PFSK-1 (cell line): ENCODE measurements around the gene ITGB1.

Experiments used
- FOXP2 ChIP-seq: optimal IDR thresholded peaks from 2 replicates; pipeline ENCODE3; 2011; ENCODE audit warnings: borderline replicate concordance, control low read depth, inconsistent platforms; ENCODE audit not compliant: insufficient read depth; ENCODE audit errors: extremely low read length, extremely low read depth
- POLR2AphosphoS5 ChIP-seq: IDR thresholded peaks from 2 replicates; pipeline ENCODE4 v1.6.1; 2012; ENCODE audit warnings: low read depth, mild to moderate bottlenecking, control low read depth, low read length, moderate library complexity
- SIN3A ChIP-seq: IDR thresholded peaks from 2 replicates; pipeline ENCODE4 v1.6.1; 2012; ENCODE audit warnings: mild to moderate bottlenecking, low read length, moderate library complexity, borderline replicate concordance; ENCODE audit not compliant: insufficient read depth
- TAF1 ChIP-seq: IDR thresholded peaks from 2 replicates; pipeline ENCODE4 v1.6.1; 2012; ENCODE audit warnings: low read length, control low read depth, borderline replicate concordance; ENCODE audit not compliant: insufficient read depth
- TF ChIP-seq, protein P1 (sequence below), 2 experiments: IDR thresholded peaks; 2 replicates each; pipeline versions ENCODE4 v1.6.1 to v1.8.0; 2011 to 2012; ENCODE audit warnings: low read depth in 2 of 2, low read length in 2 of 2, control low read depth in 1 of 2, inconsistent platforms in 1 of 2, mild to moderate bottlenecking in 1 of 2, moderate library complexity in 1 of 2; ENCODE audit not compliant: insufficient read depth in 1 of 2

ITGB1 gene

DNA sequence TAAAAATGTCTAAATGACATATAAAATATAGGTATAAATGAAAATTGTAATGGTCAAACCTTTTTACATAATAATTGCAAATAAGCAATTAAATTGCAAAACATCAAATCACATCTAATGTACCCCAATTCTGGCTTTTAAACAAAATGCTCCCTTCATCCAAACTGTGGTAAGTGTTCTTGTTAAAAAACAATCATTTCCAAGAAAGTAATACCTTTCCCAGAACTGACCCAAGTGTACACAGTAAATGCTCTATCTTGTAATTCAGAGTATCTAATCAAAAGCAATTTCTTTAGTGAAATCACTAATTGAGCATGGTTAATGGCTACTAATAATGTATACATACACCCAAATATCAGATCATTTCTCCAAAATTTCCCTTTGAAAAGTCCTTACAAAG is 28.0 kb downstream of the ITGB1 start:
- TF ChIP-seq, protein P1, sequence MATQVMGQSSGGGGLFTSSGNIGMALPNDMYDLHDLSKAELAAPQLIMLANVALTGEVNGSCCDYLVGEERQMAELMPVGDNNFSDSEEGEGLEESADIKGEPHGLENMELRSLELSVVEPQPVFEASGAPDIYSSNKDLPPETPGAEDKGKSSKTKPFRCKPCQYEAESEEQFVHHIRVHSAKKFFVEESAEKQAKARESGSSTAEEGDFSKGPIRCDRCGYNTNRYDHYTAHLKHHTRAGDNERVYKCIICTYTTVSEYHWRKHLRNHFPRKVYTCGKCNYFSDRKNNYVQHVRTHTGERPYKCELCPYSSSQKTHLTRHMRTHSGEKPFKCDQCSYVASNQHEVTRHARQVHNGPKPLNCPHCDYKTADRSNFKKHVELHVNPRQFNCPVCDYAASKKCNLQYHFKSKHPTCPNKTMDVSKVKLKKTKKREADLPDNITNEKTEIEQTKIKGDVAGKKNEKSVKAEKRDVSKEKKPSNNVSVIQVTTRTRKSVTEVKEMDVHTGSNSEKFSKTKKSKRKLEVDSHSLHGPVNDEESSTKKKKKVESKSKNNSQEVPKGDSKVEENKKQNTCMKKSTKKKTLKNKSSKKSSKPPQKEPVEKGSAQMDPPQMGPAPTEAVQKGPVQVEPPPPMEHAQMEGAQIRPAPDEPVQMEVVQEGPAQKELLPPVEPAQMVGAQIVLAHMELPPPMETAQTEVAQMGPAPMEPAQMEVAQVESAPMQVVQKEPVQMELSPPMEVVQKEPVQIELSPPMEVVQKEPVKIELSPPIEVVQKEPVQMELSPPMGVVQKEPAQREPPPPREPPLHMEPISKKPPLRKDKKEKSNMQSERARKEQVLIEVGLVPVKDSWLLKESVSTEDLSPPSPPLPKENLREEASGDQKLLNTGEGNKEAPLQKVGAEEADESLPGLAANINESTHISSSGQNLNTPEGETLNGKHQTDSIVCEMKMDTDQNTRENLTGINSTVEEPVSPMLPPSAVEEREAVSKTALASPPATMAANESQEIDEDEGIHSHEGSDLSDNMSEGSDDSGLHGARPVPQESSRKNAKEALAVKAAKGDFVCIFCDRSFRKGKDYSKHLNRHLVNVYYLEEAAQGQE (IDR thresholded peaks at IDR 0.05; ENCODE audit: insufficient read depth in 1 of 2, low read depth in 2 of 2, low read length in 2 of 2): no peak
- TF ChIP-seq POLR2AphosphoS5 (no peak), TAF1 (no peak), SIN3A (no peak), FOXP2 (no peak)

DNA sequence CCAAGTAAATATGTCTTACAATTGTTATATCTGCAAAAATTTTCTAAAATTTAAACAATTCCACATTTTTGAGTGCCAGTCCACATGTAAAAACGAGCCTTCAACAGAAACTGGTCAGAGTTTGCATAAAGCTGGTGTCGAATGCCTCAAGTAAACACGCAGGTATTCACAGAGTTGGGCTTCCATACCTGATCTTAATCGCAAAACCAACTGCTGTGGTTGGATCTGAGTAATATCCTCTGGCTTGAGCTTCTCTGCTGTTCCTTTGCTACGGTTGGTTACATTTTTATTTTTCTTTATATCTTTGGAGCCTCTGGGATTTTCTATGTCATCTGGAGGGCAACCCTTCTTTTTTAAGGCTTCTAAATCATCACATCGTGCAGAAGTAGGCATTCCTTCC is 28.4 kb downstream of the ITGB1 start:
- TF ChIP-seq SIN3A: no peak

DNA sequence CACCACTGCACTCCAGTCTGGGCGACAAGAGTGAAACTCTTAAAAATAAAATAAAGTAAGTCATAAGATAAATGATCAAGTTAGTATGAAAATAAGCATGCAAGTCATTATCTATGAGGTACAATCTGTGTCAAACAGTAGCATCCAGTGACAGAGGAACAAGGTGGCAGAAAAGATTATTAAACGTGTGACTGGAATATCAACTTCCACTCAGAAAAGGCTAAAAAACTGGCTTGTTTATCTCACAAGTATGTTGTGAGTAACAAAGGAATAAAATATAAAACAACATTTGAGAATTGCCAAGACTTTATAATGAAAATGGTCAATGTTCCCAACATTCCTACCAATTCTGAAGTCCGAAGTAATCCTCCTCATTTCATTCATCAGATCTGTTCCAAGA is 30.3 kb downstream of the ITGB1 start:
- TF ChIP-seq POLR2AphosphoS5: no peak
- TF ChIP-seq SIN3A: no peak
- TF ChIP-seq FOXP2: no peak
- TF ChIP-seq, protein P1 (IDR thresholded peaks at IDR 0.05; ENCODE audit: insufficient read depth in 1 of 2, low read depth in 2 of 2, low read length in 2 of 2): no peak
- TF ChIP-seq TAF1: no peak

DNA sequence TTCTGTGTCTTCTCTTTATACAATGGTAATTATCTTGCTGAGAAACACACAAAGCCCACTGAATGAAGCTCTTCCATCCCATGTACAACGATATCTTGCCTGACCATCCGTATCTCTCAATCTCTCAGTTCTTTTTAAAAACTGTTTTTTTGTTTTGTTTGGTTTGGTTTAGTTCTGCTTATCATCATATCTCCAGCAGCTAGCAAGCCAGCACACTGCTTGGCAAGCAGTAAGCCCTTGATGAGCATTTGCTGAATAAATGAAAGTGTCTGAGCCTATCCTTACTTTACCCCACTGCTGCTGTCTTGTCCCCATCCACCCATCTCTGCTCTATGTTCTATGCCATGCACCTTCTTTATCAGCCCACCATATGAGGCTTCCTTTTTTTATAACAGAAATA is 34.2 kb downstream of the ITGB1 start:
- TF ChIP-seq POLR2AphosphoS5 (no peak), FOXP2 (no peak), SIN3A (no peak), TAF1 (no peak)
- TF ChIP-seq, protein P1 (IDR thresholded peaks at IDR 0.05; ENCODE audit: insufficient read depth in 1 of 2, low read depth in 2 of 2, low read length in 2 of 2): no peak

DNA sequence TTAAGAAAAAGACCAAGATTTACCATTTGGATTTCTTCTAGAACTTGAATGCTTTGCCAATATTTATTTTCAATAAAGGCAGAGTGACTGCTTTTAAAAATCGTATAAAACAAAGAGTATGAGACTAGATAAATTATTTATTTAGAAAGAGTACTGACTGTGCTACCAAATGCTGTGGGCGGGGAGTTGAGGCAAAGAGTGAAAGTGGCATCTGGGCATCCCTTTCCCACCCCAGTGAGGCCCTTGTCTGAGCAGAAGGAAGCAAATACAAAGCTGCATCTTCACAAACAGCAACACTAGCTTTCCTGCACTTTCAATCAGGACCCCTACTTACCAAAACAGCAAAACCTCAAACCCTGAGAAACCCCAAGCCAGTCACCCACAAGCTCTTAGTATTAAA is 34.9 kb downstream of the ITGB1 start:
- TF ChIP-seq, protein P1 (IDR thresholded peaks at IDR 0.05; ENCODE audit: insufficient read depth in 1 of 2, low read depth in 2 of 2, low read length in 2 of 2): no peak
- TF ChIP-seq FOXP2 (no peak), SIN3A (no peak), POLR2AphosphoS5 (no peak), TAF1 (no peak)
